NCI-H69 (cell line): Measurements from ENCODE around the gene CHKA.

ENCODE experiments used
- DNase-seq: peaks from one replicate; lab custom pipeline; 2025; lab: John Stamatoyannopoulos, UW

The CHKA gene

GRCh38 chr11:68074584-68075352, 46.4 kb downstream of the CHKA start:
- no peak for DNase-seq

GRCh38 chr11:68071281-68072048, 49.7 kb downstream of the CHKA start:
- DNase-seq = no peak

- DNase-seq = no peak
Measured at GRCh38 chr11:68067991-68068390, 53.2 kb downstream of the CHKA start.

- no peak for DNase-seq
Measured at GRCh38 chr11:68066742-68067141, 54.4 kb downstream of the CHKA start.

- no peak for DNase-seq
Measured at GRCh38 chr11:68065841-68066240, 55.3 kb downstream of the CHKA start.

GRCh38 chr11:68064926-68065325, 56.3 kb downstream of the CHKA start:
- DNase-seq = no peak

- no peak for DNase-seq
Measured at GRCh38 chr11:68061508-68061907, 59.7 kb downstream of the CHKA start.

- DNase-seq = no peak
Measured at GRCh38 chr11:68057807-68058206, 63.4 kb downstream of the CHKA start.

GRCh38 chr11:68056317-68057285, 64.6 kb downstream of the CHKA start:
- no peak for DNase-seq

- no peak for DNase-seq
Measured at GRCh38 chr11:68053981-68054812, 67.0 kb downstream of the CHKA start.

GRCh38 chr11:68053117-68053516, 68.1 kb downstream of the CHKA start:
- no peak for DNase-seq

GRCh38 chr11:68052137-68052873, 68.9 kb downstream of the CHKA start:
- DNase-seq = no peak

GRCh38 chr11:68051191-68052136, 69.7 kb downstream of the CHKA start:
- DNase-seq = peak; percentile 63

- DNase-seq = no peak
Measured at GRCh38 chr11:68050371-68050841, 70.8 kb downstream of the CHKA start.

- DNase-seq = no peak
Measured at GRCh38 chr11:68049509-68050370, 71.4 kb downstream of the CHKA start.

GRCh38 chr11:68048681-68049508, 72.3 kb downstream of the CHKA start:
- DNase-seq = no peak
